Stimulated activated naive CD8-positive, alpha-beta T cell treated with anti-CD3 and anti-CD28 coated beads, Interleukin-15, amount 100 ng/mL, for 72 hours (primary cell): ENCODE results near the gene MTMR12.

ENCODE experiments used
- ATAC-seq: fragments of 150-1000 bp; cut with Tn5 transposase; 2 replicates; pipeline ENCODE4 v1.10.0; 2021; ENCODE audit warnings: mild to moderate bottlenecking, moderate library complexity
- DNase-seq, 2 donors: peaks; one replicate each; pipeline ENCODE4 v3.0.0; 2021 to 2022
- H3K27ac Mint-ChIP-seq, 2 donors: one replicate each; pipeline ENCODE4 v1.8.0; 2022; ENCODE audit warnings: mild to moderate bottlenecking in 2 of 2, mixed read lengths in 2 of 2, moderate library complexity in 2 of 2
- H3K27me3 Mint-ChIP-seq: one replicate; pipeline ENCODE4 v1.8.0; 2022; ENCODE audit warnings: mixed read lengths
- H3K4me1 Mint-ChIP-seq: one replicate; pipeline ENCODE4 v1.8.0; 2022; ENCODE audit warnings: mild to moderate bottlenecking, mixed read lengths
- H3K4me3 Mint-ChIP-seq, 2 donors: one replicate each; pipeline ENCODE4 v1.8.0; 2022; ENCODE audit warnings: mild to moderate bottlenecking in 2 of 2, mixed read lengths in 2 of 2, moderate library complexity in 1 of 2
- H3K9me3 Mint-ChIP-seq, 2 donors: one replicate each; pipeline ENCODE4 v1.8.0; 2022; ENCODE audit warnings: mixed read lengths in 2 of 2

The MTMR12 gene

GRCh38 chr5:32251871-32252458 is 60.8 kb downstream of the MTMR12 start:
- DNase-seq (no peak), ATAC-seq (no peak)
- H3K27me3 Mint-ChIP-seq = no peaks in the 10 kb centered on the region
- H3K27ac Mint-ChIP-seq = no peak overlapping the region
- H3K9me3 Mint-ChIP-seq = no peaks in the 10 kb centered on the region
- H3K4me1 Mint-ChIP-seq = no peaks in the 10 kb centered on the region
- H3K4me3 Mint-ChIP-seq = no peak overlapping the region

DNA sequence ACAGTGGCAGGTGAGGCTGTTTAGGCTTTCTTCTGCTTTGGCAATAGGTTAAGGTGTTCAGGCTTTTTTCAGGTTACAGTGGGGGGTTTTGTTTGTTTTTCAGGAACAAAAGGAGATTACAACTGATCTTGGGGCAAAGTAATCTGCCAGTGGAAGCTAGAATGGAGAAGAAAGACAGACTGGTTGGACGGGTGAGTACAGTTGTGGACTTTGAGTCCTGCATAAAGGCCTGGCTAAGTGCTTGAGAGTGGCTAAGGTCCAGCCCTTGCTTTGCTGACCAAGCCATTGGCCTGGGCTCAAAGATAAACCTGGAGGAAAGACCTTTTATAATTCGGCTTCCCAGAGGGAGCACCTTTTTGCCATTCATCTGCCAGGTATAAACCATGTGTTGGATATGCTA is 63.1 kb downstream of the MTMR12 start:
- H3K9me3 Mint-ChIP-seq = no peaks in the 10 kb centered on the region
- H3K27ac Mint-ChIP-seq = peak overlapping the region in 1 of 2 donors; percentile 23
- H3K4me1 Mint-ChIP-seq = no peaks in the 10 kb centered on the region
- DNase-seq (no peak), ATAC-seq (no peak)
- no peak overlapping the region for H3K4me3 Mint-ChIP-seq
- H3K27me3 Mint-ChIP-seq = no peaks in the 10 kb centered on the region

DNA sequence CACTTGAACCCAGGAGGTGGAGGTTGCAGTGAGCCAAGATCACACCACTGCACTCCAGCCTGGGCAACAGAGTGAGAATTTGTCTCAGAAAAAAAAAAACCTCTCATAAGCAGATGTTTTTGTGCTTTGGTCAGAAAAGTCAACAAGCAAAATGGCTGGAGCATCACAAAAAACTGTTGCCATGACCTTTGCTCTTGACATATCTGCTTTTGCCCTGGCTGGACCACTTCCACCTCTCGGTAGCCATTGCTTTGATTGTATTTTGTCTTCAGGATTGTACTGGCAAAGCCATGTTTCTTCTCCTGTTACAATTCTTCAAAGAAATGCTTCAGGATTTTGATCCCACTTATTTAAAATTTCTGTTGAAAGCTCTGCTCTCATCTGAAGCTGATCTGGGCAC is 67.0 kb downstream of the MTMR12 start:
- Mint-ChIP-seq H3K4me1 (no peaks in the 10 kb centered on the region), H3K27me3 (no peaks in the 10 kb centered on the region), H3K27ac (no peak overlapping the region), H3K9me3 (no peaks in the 10 kb centered on the region), H3K4me3 (no peak overlapping the region)
- ATAC-seq (no peak), DNase-seq (no peak)

GRCh38 chr5:32244017-32244416 is 68.7 kb downstream of the MTMR12 start:
- H3K27me3 Mint-ChIP-seq = no peaks in the 10 kb centered on the region
- H3K4me1 Mint-ChIP-seq = no peaks in the 10 kb centered on the region
- H3K27ac Mint-ChIP-seq = no peak overlapping the region
- no peaks in the 10 kb centered on the region for H3K9me3 Mint-ChIP-seq
- H3K4me3 Mint-ChIP-seq = no peak overlapping the region
- ATAC-seq = no peak
- no peak for DNase-seq

DNA sequence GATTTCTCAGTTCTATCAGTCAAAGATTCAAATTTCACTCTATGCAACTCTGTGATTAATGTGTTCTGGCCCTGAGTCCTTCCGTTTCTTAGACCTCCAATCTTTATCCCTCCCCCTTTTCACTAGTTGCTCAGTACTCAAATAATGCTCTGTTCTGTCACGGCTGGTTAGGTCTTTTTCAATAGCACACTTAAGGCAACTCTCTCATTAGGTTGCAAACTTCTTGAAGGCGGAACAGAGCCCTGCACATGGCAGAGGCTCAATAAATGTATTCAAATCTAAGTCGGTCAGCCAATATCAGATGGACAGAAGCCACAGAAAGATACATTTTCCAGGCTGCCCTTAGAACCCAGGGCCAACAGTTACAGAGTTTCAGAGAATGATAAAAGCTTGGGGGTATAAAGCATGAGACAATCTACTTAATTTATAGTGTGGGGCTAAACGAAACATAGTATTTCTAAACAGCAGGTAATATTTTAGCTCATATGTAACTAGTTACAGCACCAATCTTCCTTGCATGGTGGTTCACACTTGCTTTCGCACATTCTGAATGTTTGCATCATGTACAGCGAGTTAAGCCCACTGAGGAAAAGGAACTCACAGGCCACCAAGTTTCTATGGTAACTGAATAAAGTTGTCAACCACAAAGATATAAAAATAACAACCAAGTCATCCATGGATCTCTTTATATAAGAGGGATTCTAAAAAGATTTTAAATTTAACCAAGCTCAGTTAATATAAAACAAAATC is 71.5 kb downstream of the MTMR12 start:
- no peaks in the 10 kb centered on the region for H3K9me3 Mint-ChIP-seq
- no peak overlapping the region for H3K4me3 Mint-ChIP-seq
- no peak overlapping the region for H3K27ac Mint-ChIP-seq
- no peaks in the 10 kb centered on the region for H3K27me3 Mint-ChIP-seq
- no peaks in the 10 kb centered on the region for H3K4me1 Mint-ChIP-seq
- ATAC-seq (no peak), DNase-seq (no peak)

- H3K27ac Mint-ChIP-seq = no peak overlapping the region
- H3K27me3 Mint-ChIP-seq = no peaks in the 10 kb centered on the region
- H3K4me1 Mint-ChIP-seq = no peaks in the 10 kb centered on the region
- no peaks in the 10 kb centered on the region for H3K9me3 Mint-ChIP-seq
- H3K4me3 Mint-ChIP-seq = no peak overlapping the region
- ATAC-seq (no peak), DNase-seq (no peak)
Measured at GRCh38 chr5:32239385-32239784, 73.4 kb downstream of the MTMR12 start.

DNA sequence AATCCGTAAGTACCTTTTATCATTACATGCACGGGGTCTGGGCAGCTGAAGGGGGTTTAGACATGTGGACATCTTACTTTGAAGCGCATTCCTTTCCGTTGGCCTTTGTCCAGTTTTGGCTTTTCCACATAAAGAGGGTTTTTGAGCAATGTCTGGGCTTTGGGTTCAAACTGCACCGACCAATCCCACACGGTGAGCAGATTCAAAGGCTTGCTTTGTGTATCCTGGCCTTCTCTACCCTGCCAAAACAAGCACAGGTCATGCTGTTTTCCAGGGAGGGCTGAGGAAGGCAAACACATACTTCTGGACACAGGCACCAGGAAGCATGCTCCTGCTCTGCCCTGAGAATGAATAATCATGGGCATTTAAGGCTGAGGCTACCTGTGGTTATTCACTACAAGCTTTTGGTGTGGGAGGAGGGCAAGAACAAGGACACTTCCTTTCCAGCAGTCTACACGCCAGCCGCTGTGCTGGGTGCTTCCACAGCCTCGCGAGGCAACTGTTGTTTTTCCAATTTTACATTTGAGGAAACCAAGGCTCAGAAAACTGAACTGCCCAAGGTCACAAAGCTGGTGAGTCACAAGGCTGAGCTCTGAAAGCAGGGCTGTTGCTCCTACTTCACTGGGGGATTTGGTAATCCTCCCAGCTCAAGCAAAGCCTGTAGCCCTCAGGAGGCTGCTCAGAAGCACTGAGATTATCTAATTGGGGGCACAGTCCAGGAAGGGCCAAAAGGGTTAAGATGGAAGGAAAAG is 78.9 kb downstream of the MTMR12 start:
- no peak for ATAC-seq
- no peak overlapping the region for H3K27ac Mint-ChIP-seq
- no peak for DNase-seq
- peaks cover 19% of the 10 kb centered on the region for H3K4me1 Mint-ChIP-seq
- H3K9me3 Mint-ChIP-seq = no peaks in the 10 kb centered on the region
- no peaks in the 10 kb centered on the region for H3K27me3 Mint-ChIP-seq
- no peak overlapping the region for H3K4me3 Mint-ChIP-seq

DNA sequence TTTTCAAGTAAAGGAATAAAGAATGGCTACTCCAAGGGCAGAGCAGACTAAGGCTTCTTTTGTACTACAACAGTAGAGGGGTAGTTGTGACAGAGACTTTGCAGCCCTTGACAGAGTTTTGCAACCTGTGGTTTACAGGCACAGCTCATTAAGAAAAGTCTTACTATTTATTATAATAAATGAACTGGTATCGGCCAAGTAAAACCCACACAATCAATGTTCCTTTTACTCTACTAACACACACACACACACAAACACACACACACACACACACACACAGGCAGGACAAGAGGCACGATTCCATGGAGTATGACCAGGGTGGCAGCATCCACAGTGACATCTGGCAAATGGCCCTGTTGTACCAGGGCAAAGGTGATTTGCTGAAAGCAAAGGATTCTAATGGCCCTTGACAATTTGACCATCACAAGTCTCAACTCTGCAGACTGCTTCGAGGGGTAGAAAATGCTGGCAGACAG is 79.5 kb downstream of the MTMR12 start:
- Mint-ChIP-seq H3K4me1 (peaks cover 23% of the 10 kb centered on the region), H3K27me3 (no peaks in the 10 kb centered on the region), H3K9me3 (no peaks in the 10 kb centered on the region), H3K4me3 (no peak overlapping the region), H3K27ac (no peak overlapping the region)
- DNase-seq (no peak), ATAC-seq (no peak)

DNA sequence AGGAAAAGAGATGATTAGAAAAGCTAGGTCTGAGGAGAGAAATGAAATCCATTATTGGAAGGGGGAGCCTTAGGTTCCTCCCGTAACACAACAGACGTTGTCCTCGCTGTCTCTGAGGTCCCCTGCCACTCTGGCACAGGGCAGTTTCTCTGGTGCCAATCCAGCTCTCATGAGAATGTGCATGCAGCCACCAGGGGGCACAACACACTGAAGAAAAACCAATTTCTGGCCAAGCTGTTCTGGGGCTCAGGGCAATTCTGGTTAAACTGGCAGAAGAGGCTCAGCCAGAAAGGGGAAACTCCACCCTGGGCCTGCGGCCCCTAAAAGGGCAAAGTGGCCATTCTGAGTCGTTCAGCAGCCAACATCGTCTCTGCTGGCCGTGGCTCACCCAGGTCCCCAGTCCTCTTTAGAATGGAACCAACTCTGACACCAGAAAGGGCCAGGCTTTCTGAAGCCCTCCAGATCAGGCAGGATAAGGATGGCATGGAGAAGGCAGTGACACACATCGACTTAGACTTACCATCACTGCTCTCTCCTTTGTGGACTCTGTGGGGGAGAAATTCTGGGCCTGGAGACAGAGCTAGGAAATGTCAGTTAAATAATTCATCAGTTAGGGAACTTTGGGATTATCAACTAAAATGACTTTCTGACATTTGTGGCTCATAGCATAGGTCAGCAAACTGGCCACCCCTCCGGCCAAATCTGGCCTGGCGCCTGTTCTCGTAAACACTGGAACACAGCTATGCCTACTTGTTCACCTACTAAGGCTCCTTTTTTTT is 80.1 kb downstream of the MTMR12 start:
- no peak overlapping the region for H3K4me3 Mint-ChIP-seq
- H3K27ac Mint-ChIP-seq = peak overlapping the region in 1 of 2 donors; percentile 2
- H3K27me3 Mint-ChIP-seq = no peaks in the 10 kb centered on the region

GRCh38 chr5:32231929-32232328 is 80.8 kb downstream of the MTMR12 start:
- ATAC-seq (peak; percentile 23), DNase-seq (no peak)
- Mint-ChIP-seq H3K4me1 (peaks cover 23% of the 10 kb centered on the region), H3K4me3 (no peak overlapping the region), H3K27me3 (no peaks in the 10 kb centered on the region), H3K27ac (peak overlapping the region in 1 of 2 donors; percentile 27), H3K9me3 (no peaks in the 10 kb centered on the region)

More for the DNA sequence above, 80.1 kb downstream of the MTMR12 start:
- ATAC-seq = peak; percentile 93
- H3K4me1 Mint-ChIP-seq = peaks cover 23% of the 10 kb centered on the region
- H3K9me3 Mint-ChIP-seq = no peaks in the 10 kb centered on the region
- peak; percentile 69 to 76 for DNase-seq

- Mint-ChIP-seq H3K27me3 (no peaks in the 10 kb centered on the region), H3K4me3 (no peak overlapping the region), H3K27ac (no peak overlapping the region), H3K4me1 (peaks cover 23% of the 10 kb centered on the region), H3K9me3 (no peaks in the 10 kb centered on the region)
- DNase-seq = no peak
- ATAC-seq = no peak
Measured at GRCh38 chr5:32231241-32231640, 81.5 kb downstream of the MTMR12 start.

DNA sequence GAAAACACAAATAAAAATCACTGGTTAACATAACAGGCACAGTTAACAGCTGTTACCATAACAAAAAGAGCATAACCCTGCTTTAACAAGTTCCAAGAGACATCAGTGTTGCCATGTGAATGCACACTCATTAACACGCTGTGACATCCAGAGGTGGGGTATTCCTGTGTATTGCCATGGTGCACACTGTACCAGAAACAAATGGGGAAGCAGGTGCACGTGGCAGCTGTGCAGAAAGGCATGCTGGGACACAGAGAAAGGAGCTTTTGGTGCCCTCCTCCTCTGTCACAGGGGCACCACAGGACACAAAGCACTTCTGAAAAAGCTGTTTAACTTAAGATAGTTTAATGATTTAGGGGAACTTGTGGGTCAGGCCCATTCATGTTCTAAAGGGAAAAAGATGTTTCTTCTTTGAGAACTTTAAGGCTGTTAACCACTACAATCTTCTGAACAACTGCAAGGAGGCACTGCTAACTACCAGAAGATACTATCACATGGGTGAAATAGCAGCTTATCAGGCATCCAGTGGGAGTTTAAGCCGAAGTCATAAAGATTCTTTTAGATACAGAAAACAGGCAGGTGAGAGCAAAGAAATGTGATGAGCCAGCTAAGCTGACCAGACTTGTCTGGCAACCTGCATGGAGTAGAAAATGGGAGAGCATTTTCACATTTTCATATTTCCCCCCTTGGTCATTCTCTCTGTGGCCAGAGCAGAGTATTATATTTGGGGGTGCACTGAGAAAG is 82.2 kb downstream of the MTMR12 start:
- DNase-seq (no peak), ATAC-seq (no peak)
- no peaks in the 10 kb centered on the region for H3K27me3 Mint-ChIP-seq
- H3K4me3 Mint-ChIP-seq = no peak overlapping the region
- H3K4me1 Mint-ChIP-seq = peaks cover 23% of the 10 kb centered on the region
- no peak overlapping the region for H3K27ac Mint-ChIP-seq
- H3K9me3 Mint-ChIP-seq = no peaks in the 10 kb centered on the region

DNA sequence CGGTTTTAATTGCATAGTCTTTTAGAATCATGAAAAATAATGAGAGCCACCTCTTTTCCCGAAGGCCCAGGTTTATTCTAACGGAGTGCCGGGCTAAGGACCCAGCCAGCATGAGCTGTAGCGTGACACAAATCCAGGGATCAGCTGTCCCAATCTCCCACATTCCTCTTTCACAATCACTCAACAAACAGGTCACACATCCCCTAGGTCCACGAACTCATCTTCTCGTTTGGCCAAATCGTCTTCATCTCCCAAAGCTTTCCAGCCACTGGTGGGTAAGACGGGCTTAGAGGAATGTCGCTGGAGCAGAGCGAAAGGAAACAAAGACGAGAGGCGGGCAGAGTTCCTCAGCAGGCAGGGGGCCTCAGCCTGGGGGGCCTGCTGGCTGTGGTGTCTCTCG is 83.2 kb downstream of the MTMR12 start:
- Mint-ChIP-seq H3K27me3 (no peaks in the 10 kb centered on the region), H3K4me1 (peaks cover 23% of the 10 kb centered on the region), H3K4me3 (no peak overlapping the region), H3K27ac (no peak overlapping the region), H3K9me3 (no peaks in the 10 kb centered on the region)
- no peak for ATAC-seq
- DNase-seq = no peak

- peaks cover 23% of the 10 kb centered on the region for H3K4me1 Mint-ChIP-seq
- peak overlapping the region; percentile 1 to 87 for H3K27ac Mint-ChIP-seq
- no peaks in the 10 kb centered on the region for H3K9me3 Mint-ChIP-seq
- DNase-seq = no peak
- H3K27me3 Mint-ChIP-seq = no peaks in the 10 kb centered on the region
- no peak for ATAC-seq
- H3K4me3 Mint-ChIP-seq = peak overlapping the region in 1 of 2 donors; percentile 6
Measured at GRCh38 chr5:32228816-32229215, 83.9 kb downstream of the MTMR12 start.

DNA sequence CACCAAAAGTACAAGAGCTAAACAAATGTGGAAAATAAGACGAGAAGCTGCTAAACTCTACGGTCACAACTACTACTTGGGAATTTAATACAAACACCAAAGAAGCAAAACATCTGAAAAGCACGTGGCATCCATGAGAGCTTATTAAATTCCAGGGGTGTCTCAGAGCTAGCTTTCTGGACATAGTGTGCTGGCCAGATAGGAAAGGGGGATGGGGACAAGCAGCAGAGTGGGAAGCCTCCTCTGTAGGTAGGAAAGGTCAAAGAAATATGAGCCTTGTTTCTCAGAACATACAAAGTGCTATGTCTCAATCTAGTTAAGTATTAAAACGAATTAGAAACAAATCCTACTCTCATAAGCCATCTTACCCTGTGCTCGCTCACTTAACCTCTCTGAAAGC is 87.3 kb downstream of the MTMR12 start:
- DNase-seq (no peak), ATAC-seq (no peak)
- peaks cover 19% of the 10 kb centered on the region for H3K4me1 Mint-ChIP-seq
- no peaks in the 10 kb centered on the region for H3K9me3 Mint-ChIP-seq
- no peak overlapping the region for H3K27ac Mint-ChIP-seq
- H3K27me3 Mint-ChIP-seq = no peaks in the 10 kb centered on the region
- H3K4me3 Mint-ChIP-seq = no peak overlapping the region
